Activated T-helper 17 cell treated with anti-CD3 and anti-CD28 coated beads, Interleukin-2, amount 50 U/mL, for 72 hours (primary cell): ENCODE measurements around the gene ZNF670. TPM values are rescaled to one million over a fixed set of nuclear protein-coding genes. Genes with fewer than 3 reads are reported as not detected.

Source experiments
- ATAC-seq: fragments of 150-1000 bp; cut with Tn5 transposase; replicated peaks from 2 replicates; pipeline ENCODE4 v1.10.0; 2021; ENCODE audit warnings: mild to moderate bottlenecking, moderate library complexity
- H3K27ac Mint-ChIP-seq: one replicate; pipeline ENCODE4 v1.8.0; 2022; ENCODE audit warnings: mixed read lengths
- H3K27me3 Mint-ChIP-seq: one replicate; pipeline ENCODE4 v1.8.0; 2022; ENCODE audit warnings: mixed read lengths
- H3K36me3 Mint-ChIP-seq: one replicate; pipeline ENCODE4 v1.8.0; 2022; ENCODE audit warnings: low read depth, mild to moderate bottlenecking, mixed read lengths
- H3K4me1 Mint-ChIP-seq: one replicate; pipeline ENCODE4 v1.8.0; 2022; ENCODE audit warnings: mixed read lengths
- H3K4me3 Mint-ChIP-seq: one replicate; pipeline ENCODE4 v1.8.0; 2022; ENCODE audit warnings: mild to moderate bottlenecking, mixed read lengths
- H3K9me3 Mint-ChIP-seq: one replicate; pipeline ENCODE4 v1.8.0; 2022; ENCODE audit warnings: mixed read lengths
- total RNA-seq, 2 donors: library from RNA; stranded (reverse); gene quantifications; one replicate each; pipeline ENCODE4 v1.2.3, GENCODE V29; 2022

The ZNF670 gene
- total RNA-seq, 2 donors from 2014 or later = 2.7 to 3.3 TPM

DNA sequence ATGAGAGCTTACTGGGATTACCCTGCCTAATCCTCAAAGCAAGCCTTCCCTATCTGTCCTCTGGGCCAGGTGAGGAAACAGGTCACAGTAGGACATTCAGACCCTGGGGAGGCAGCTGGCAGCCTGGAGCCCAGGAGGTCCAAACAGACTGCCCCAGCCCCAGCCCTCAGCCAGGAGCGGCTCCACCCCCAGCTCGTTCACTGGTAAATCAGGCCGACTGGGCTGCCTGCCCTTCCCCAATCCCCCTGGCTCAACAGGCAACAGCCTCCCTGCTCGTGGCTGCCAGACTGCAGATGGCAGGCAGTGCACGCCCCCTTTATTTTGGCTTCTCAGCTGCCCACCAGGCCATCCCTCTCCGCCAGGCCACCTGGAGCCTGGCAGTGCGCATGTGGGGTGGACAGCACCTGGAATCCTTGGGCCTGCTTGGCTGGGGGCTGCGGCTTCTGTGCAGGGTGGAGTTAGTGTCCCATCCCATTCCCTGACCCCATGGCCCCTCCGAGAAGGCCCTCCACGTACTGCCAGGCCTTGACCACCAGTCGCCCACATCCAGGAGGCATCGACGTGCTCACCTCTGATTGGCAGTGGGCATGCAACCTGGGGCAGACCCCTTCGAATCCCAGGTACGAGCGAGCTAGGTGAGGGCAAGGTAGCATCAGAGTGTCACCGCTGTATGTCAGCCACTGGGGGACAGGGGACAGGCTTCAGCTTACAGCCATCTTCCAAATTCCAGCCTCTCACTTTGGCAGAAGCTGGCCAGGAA is 11.2 kb upstream of the ZNF670 start:
- Mint-ChIP-seq H3K4me3 (no peak overlapping the region), H3K27ac (no peak overlapping the region), H3K27me3 (peaks cover 3% of the 10 kb centered on the region), H3K4me1 (no peaks in the 10 kb centered on the region), H3K36me3 (no peaks in the 10 kb centered on the region), H3K9me3 (peaks cover 3% of the 10 kb centered on the region)
- ATAC-seq = no peak

GRCh38 chr1:247088967-247089366 is 10.4 kb upstream of the ZNF670 start:
- H3K27me3 Mint-ChIP-seq = peaks cover 5% of the 10 kb centered on the region
- H3K4me3 Mint-ChIP-seq = no peak overlapping the region
- no peaks in the 10 kb centered on the region for H3K36me3 Mint-ChIP-seq
- H3K27ac Mint-ChIP-seq = no peak overlapping the region
- no peaks in the 10 kb centered on the region for H3K4me1 Mint-ChIP-seq
- H3K9me3 Mint-ChIP-seq = peaks cover 3% of the 10 kb centered on the region
- ATAC-seq = no peak

GRCh38 chr1:247087256-247087655 is 8.6 kb upstream of the ZNF670 start:
- Mint-ChIP-seq H3K9me3 (peaks cover 3% of the 10 kb centered on the region), H3K27ac (no peak overlapping the region), H3K36me3 (no peaks in the 10 kb centered on the region)

DNA sequence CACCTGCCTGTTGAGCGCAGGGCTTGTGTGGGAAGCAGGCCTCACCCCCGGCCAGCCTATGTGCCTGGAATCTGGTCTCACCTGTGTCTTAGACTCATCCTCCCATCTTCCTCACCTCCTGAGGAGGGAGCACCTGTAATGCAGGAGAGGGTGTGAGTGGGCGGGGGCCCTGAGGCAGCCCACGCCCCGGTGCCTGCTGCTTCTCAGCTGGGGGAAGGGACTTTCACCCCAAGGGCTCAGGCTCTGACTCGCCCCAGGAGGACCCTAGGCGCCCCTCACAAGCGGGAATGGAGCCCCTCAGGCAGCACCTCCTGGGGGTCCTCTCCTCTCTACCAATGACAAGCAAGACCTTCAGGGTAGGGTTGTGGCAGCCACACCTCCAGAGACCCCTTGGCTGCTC is 6.7 kb upstream of the ZNF670 start:
- Mint-ChIP-seq H3K27me3 (peaks cover 5% of the 10 kb centered on the region), H3K27ac (no peak overlapping the region), H3K9me3 (peaks cover 3% of the 10 kb centered on the region), H3K4me1 (no peaks in the 10 kb centered on the region), H3K36me3 (no peaks in the 10 kb centered on the region), H3K4me3 (no peak overlapping the region)
- ATAC-seq = no peak

More at GRCh38 chr1:247087256-247087655, 8.6 kb upstream of the ZNF670 start:
- Mint-ChIP-seq H3K4me3 (no peak overlapping the region), H3K4me1 (no peaks in the 10 kb centered on the region), H3K27me3 (peaks cover 5% of the 10 kb centered on the region)
- ATAC-seq = no peak

- Mint-ChIP-seq H3K4me1 (no peaks in the 10 kb centered on the region), H3K27me3 (peaks cover 5% of the 10 kb centered on the region), H3K4me3 (no peak overlapping the region), H3K36me3 (no peaks in the 10 kb centered on the region), H3K27ac (no peak overlapping the region), H3K9me3 (peaks cover 3% of the 10 kb centered on the region)
- no peak for ATAC-seq
Measured at GRCh38 chr1:247084771-247085170, 6.2 kb upstream of the ZNF670 start.

DNA sequence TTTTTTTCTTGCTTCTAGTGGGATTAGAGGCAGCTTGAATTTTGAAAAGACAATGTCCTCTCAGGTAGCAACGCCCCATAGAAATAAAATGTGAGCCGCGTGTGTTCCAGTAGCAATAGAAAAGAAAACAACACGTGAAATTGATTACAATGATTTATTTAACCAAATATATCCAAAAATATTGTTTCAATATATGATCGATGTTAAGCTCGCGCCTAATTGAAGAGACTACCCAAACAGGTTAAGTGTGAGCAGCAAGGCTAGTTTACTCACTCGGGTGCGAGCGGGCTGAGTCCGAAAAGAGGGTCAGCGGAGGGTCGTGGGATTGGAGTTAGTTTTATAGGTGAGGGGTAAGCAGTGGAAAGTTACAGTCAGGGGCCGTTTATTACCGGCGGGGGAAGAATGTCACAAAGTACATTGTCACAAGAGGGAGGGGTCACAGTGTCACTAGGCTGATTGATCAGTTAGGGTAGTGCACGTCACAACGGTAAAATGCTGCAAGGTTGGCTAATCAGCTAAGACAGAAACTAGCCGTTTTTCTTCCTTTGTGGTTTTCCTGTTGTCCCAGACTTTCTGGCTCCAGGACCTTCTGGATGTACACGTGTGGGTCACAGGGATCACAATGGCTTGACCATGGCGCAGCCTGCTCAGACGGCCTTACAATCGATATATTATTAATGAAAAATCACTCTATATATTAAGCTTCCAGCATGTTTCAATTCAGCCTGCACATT is 697 bp upstream of the ZNF670 start:
- peaks cover 4% of the 10 kb centered on the region for H3K9me3 Mint-ChIP-seq
- H3K4me3 Mint-ChIP-seq = peak overlapping the region; percentile 91
- H3K27ac Mint-ChIP-seq = peak overlapping the region; percentile 86
- H3K36me3 Mint-ChIP-seq = no peaks in the 10 kb centered on the region
- ATAC-seq = no peak
- peaks cover 6% of the 10 kb centered on the region for H3K4me1 Mint-ChIP-seq
- H3K27me3 Mint-ChIP-seq = no peaks in the 10 kb centered on the region

DNA sequence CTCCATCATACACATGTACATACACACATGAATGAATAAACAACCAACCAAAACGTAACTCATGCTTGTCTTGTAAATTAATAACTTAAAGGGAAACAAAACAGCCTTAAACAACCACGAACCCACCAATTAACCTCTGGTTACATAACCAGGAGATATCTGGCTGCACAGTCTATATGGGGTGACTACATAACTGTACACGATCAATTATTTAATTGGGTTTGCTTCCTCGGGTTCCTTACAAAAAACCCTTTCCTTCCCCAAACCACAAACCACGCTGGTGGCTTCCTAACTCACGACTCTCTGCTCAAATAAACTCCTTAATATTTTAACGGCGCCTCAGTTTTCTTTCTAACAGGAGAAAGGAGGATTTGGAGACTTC is 744 bp downstream of the ZNF670 start:
- Mint-ChIP-seq H3K27ac (peak overlapping the region; percentile 86), H3K4me1 (peaks cover 6% of the 10 kb centered on the region), H3K9me3 (peaks cover 4% of the 10 kb centered on the region), H3K36me3 (no peaks in the 10 kb centered on the region), H3K27me3 (no peaks in the 10 kb centered on the region), H3K4me3 (peak overlapping the region; percentile 91)
- no peak for ATAC-seq

DNA sequence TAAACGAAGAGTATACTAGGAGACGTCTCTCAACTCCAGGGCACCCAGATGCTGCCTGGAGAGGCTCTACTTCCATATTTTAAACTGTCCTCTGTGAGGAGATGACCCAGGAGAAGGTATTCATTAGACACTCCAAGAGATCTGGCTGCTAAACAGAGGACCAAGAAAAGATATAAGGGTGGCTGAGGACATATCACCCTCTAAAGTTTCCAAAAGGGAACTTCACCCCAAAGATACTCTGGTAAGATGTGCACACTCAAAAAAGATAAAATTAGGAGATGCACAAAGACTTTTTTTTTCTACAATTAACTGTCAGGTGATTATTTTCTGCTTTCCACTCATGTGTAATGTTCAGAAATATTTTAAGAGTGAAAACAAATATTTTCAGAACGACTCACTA is 1.4 kb downstream of the ZNF670 start:
- peaks cover 4% of the 10 kb centered on the region for H3K9me3 Mint-ChIP-seq
- H3K36me3 Mint-ChIP-seq = no peaks in the 10 kb centered on the region
- no peak overlapping the region for H3K27ac Mint-ChIP-seq
- H3K4me1 Mint-ChIP-seq = peaks cover 6% of the 10 kb centered on the region
- H3K4me3 Mint-ChIP-seq = peak overlapping the region; percentile 91
- no peaks in the 10 kb centered on the region for H3K27me3 Mint-ChIP-seq
- no peak for ATAC-seq

DNA sequence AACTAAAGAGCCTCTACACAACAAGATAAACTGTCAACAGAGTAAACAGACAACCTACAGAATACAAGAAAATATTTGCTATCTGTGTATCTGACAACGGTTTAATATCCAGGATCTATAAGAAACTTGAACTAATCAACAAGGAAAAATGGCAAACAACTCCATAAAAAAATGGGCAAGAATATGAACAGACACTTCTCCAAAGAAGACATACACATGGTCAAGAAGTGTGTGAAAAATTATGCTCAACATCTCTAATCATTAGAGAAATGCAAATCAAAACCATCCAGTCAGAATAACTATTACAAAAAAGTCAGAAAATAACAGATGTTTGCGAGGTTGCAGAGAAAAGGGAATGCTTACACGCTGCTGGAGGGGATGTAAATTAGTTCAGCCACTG is 8.0 kb downstream of the ZNF670 start:
- Mint-ChIP-seq H3K9me3 (peaks cover 15% of the 10 kb centered on the region), H3K27ac (no peak overlapping the region), H3K4me1 (no peaks in the 10 kb centered on the region), H3K36me3 (no peaks in the 10 kb centered on the region), H3K27me3 (no peaks in the 10 kb centered on the region), H3K4me3 (no peak overlapping the region)
- no peak for ATAC-seq

DNA sequence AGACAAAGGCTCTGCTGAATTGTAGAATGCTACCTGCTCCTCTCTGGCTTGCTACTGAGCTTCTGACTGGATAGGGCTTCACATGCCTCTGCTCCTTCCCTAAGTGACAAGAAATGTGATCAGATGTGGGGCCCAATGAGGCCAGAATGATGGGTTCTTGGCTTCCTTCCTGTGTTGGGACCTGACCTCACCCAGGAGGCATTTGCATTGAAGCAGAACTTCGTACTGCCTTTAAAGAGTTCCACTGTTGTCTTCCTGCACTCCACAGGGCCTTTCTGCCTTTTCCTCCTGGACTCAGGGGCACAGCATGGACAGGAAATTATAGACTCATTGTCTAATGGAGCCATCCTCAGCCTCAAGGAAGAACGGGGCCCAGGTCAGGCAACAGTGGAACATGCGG is 14.3 kb downstream of the ZNF670 start:
- H3K9me3 Mint-ChIP-seq = peaks cover 12% of the 10 kb centered on the region
- ATAC-seq = no peak
- H3K4me1 Mint-ChIP-seq = no peaks in the 10 kb centered on the region
- H3K27ac Mint-ChIP-seq = no peak overlapping the region
- H3K36me3 Mint-ChIP-seq = no peaks in the 10 kb centered on the region
- no peak overlapping the region for H3K4me3 Mint-ChIP-seq
- no peaks in the 10 kb centered on the region for H3K27me3 Mint-ChIP-seq

DNA sequence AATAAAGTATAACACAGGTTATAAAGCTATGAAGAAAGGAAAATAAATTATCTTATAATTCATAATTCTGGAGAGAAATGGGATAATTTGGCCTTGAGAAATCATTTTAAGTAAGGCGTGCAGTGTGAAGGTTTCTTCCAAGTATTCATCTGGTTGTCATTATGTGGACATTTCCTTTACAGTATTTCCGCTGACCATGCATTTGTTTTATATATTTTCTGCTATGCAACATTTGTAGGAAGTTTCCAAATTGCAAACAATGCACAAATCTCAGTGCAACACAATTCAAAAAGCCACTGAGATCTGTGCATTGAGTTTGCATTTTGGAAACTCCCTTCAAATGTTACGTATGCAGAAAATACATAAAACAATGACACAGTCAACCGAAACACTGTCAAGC is 17.8 kb downstream of the ZNF670 start:
- Mint-ChIP-seq H3K4me1 (no peaks in the 10 kb centered on the region), H3K36me3 (peaks cover 9% of the 10 kb centered on the region), H3K4me3 (no peak overlapping the region), H3K27me3 (no peaks in the 10 kb centered on the region), H3K27ac (no peak overlapping the region), H3K9me3 (peaks cover 27% of the 10 kb centered on the region)
- ATAC-seq = no peak

DNA sequence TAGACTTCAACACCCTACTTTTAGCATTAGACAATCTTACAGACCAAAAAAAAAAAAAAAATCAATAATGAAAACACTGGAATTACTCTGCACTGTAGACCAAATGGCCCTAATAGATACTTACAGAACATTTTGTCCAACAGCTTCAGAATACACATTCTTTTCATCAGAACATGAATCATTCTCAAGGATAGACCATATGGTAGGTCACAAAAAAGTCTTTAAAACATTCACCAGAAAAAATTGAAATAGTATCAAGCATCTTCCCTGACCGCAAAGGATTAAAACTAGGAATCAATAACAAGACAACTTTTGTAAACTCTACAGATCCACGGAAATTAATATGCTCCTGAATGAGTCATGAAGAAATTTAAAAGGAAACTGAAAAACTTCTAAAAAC is 22.5 kb downstream of the ZNF670 start:
- Mint-ChIP-seq H3K4me1 (no peaks in the 10 kb centered on the region), H3K9me3 (peaks cover 30% of the 10 kb centered on the region), H3K36me3 (peaks cover 9% of the 10 kb centered on the region), H3K27ac (no peak overlapping the region), H3K4me3 (no peak overlapping the region), H3K27me3 (no peaks in the 10 kb centered on the region)
- ATAC-seq = no peak

GRCh38 chr1:247054992-247055415 is 23.6 kb downstream of the ZNF670 start:
- ATAC-seq = no peak
- Mint-ChIP-seq H3K27me3 (no peaks in the 10 kb centered on the region), H3K27ac (no peak overlapping the region), H3K36me3 (peaks cover 9% of the 10 kb centered on the region), H3K9me3 (peaks cover 33% of the 10 kb centered on the region), H3K4me1 (no peaks in the 10 kb centered on the region), H3K4me3 (no peak overlapping the region)

GRCh38 chr1:247047702-247048101 is 30.9 kb downstream of the ZNF670 start:
- no peak for ATAC-seq
- Mint-ChIP-seq H3K9me3 (peaks cover 37% of the 10 kb centered on the region), H3K36me3 (peaks cover 5% of the 10 kb centered on the region), H3K27me3 (no peaks in the 10 kb centered on the region), H3K4me3 (no peak overlapping the region), H3K27ac (no peak overlapping the region), H3K4me1 (no peaks in the 10 kb centered on the region)

- Mint-ChIP-seq H3K36me3 (peaks cover 9% of the 10 kb centered on the region), H3K4me1 (no peaks in the 10 kb centered on the region), H3K4me3 (no peak overlapping the region), H3K27me3 (no peaks in the 10 kb centered on the region), H3K27ac (no peak overlapping the region), H3K9me3 (peaks cover 40% of the 10 kb centered on the region)
- ATAC-seq = no peak
Measured at GRCh38 chr1:247047260-247047659, 31.4 kb downstream of the ZNF670 start.
